GM19467 (cell line): ENCODE measurements around the gene DUS1L.

Experiments
- ATAC-seq: cut with Tn5 transposase; IDR thresholded peaks from one replicate; pipeline ENCODE4 v1.9.1; 2021; ENCODE audit warnings: mild to moderate bottlenecking, moderate library complexity; ENCODE audit not compliant: unreplicated experiment

The DUS1L gene

DNA sequence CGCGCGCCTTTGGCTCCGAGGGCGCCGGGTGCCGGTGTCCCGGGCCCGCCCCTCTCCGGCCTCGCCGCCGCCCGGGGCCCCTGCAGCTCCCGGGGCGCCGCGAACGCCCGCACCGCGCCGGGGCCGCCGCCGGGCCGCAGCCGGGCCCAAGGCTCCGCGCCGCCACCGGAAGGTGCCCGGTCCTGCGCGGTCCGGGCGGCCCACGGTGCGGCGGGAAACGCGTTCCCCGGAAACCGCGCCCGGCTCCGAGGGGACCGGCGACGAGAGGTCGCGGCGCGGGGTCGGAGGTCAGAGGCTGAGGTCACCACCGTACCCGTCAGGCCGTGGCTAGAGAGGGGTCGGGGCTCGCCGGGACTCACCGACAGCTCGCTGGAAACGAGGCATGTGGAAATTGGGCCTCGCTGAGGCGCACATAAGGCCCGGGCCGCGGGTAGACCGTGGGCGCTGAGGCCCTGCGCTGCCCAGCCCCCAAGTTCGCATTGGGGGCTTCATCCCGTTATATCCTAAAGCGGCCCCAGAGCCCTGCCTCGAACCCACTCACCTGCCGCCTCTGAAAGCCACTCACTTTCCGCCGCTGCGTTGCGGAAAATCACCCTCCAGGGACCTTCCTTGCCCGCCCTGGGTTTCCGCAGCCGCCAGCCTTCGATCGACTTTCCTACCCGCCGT is at the start of gene DUS1L:
Gene DUS1L (minus strand): TSS at position 167 of the 666 bp plus-strand sequence. CDS start 745 bp downstream, outside the sequence.
- ATAC-seq, result peak; percentile 51

DNA sequence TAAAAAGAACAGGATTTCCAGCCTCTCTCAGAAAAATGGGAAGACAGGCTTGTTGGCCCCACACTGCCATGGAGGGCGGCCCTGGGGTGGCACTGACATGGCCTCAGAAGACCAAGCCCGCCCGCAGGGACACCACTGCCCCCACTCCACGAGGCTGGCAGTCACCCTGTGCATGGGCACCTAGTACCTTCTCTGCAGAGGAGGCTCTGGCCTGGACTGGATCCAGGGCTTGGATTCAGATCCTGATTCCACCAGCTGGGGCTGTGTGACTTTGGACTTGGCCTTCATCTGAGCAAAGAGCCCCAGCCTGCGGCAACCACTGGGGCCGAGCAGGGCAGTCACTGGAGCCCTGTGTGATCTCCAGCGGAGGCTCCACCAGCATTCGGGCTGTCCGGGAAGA is 49.3 kb upstream of the DUS1L start:
- no peak for ATAC-seq

DNA sequence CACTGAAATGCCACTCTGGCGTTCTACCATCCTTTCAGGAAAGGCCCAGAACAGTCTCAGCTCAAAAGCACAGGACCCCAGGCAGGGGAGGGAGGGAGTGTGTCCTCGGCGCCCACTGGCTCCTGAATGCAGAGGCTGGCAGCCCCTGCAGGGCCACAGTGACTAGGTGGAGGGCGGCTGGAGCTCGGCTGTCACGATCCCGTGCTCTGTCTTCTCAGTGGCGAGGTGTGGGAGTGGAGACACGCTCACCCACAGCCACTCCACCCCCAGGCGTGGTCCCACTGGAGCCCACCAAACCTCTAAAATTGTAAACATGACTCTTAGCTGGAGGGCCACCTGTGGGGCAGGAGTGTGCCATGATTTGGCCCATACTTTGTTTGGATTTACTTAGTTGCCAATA is 48.8 kb upstream of the DUS1L start:
- no peak for ATAC-seq

DNA sequence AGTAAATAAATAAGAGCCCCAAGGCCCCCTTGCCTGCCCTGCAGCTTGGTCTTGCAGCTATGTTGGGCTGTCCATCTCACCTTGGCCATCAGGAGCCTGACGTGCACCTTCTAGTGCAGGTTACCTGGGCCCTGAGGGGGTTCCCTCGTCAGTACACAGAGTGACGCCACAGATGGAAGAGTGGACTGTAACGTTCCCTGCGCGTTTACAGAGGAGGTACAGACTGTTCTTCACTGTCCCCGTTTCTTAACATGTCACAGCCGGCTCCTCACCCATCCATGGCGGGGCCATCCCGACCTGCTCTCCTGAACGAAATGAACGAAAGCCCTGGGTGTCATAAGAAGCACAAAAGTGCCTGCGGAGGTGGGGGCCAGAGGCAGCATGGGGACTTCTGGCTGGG is 48.3 kb upstream of the DUS1L start:
- ATAC-seq, result no peak

DNA sequence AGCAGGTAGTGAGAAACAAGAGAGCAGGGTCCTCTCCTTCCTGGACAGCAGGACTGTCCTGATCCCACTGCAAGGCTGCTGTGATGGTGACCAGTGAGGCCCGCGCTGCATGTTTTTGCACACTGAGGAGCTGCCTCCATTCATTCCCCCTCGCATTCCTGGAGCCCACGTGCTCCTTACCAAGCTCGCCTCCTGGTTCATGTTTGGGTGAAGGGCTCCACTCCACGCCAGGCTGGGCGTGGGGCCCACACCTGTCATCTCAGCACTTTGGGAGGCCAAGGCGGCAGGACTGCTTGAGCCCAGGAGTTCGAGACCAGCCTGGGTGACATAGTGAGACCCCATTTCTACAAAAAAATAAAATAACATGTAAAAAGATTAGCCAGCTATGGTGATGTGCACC is 47.8 kb upstream of the DUS1L start:
- ATAC-seq, result no peak

DNA sequence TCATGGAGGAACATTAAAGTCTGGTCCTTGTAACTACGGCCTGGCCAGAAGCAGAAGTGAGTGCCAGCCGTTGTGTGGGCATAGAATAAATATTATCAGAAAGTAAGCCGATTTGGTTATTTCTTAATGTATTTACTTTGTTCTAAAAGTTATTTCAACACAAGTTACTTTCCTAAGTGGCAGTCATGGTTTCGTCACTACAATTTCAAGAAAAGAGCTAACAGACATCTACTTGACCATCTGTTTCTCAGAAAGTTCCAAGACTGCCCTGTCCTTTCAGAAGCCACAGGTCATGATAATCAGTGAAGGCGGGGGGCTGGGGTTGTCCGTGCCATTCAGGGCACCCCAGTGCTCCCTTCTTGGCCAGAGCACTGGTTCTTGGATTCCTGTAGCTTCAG is 47.3 kb upstream of the DUS1L start:
- ATAC-seq, result no peak

DNA sequence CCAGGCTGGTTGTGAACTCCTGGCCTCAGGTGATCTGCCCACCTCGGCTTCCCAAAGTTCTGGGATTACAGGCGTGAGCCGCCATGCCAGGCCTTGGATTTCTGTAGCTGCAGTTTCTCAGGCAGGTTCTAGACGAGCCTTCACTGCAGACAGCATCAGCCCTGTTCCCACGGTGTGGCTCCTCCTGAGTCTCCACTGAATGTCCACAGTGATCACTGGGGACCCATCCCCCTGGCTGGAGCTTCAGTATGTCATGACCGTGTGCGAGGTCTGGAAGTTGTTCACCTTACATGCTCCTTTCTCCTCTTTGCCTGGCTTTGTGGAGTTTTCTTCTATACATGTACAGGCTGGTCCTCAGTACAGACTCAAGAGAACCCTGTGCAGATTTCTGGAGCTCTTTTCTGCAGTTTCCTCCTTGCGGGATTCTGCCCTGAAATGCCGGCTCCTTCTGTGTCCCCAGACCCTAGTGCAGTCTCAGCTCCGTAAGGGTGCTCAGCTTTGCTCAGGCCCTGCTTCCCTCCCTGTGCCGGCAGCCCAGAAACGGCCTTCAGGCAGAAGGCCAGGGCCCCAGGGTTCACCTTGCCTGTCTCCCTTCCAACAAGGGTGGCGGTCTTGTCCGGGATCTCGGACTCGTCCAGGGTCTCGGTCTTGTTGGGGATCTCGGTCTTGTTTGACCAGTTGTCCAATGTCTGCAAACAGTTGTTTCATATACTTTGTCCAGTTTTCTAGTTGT is 46.7 kb upstream of the DUS1L start:
- ATAC-seq, result no peak

DNA sequence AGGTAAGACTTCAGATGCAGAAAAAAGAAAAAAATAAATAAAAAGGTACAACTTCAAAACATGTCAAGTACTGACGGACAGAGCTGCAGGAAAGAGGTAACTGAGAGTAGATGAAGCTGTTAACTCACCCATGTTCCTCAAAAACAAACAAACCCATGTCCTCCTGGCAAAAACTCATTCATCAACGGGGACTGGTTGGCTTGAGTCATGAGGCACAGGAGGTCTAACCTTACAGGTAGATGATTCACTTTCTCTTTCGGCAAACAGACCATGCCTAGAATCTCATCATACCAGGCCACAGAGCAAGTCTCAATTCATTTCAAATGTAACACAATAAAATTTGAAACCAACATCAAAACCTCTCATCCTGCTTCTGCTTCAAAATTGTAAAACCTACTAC is 44.7 kb upstream of the DUS1L start:
- no peak for ATAC-seq

DNA sequence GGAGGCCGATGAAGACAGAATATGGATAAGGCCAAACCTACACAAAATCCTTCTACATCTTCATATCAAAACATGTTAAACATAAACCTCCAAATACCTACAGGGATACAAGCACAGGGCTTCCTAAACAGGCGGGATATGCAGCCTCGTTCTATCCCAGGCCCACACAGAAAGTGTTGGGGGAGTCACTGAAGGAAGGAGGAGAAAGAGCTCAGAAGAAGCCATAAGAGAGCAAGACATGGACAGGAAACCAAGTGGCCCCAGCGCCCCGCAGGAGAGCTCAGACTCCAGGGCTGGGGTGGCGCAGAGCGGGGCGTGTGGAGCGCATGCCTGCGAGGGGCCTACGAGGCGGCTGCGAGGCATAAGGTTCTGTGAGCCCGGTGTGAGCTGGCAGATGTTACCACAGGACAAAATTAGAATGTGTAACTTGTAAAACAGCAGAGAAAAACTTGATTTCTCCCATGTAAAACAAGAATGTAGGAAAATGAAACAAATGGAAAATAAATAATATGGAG is 43.4 kb upstream of the DUS1L start:
- no peak for ATAC-seq

DNA sequence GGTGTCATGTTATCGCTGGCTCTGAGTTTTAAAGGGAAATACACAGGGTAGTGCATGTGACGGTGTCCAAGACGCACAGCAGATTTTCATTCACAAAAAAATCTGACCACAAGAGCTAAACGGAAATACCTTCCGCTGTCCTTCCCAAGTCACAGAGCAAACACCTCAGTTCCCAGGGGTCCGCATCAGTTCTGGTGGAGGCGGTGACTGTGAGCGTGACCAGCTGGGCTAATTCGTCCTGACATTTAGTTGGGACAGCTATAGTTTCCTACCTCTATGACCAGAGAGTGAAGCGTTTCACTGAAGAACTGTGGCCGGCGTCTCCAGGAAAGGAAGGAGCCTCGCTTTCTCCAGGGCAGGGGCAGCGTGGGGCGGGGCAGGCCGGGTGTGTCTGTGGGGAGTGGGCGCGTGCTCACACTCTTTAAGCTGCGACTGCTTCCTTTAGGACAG is 42.9 kb upstream of the DUS1L start:
- no peak for ATAC-seq

DNA sequence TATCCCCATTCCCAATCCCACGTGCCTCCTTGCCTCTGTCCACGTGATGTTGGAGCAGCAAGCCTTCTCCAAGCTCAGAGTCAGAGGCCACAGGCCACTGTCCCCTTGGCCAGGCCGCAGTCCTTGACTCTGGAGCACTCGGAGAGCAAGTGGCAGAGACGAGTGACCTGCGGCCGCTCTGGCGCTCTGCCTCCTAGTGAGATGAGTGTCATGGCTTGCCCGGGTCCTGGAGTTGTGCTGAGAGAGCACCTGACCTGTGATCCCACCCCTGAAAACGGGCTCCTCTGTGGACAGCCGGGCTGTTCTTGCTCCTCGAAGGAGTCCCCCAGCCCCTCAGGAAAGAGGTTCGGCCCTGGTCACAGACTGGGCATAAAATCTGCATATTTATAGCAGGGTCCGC is 42.4 kb upstream of the DUS1L start:
- ATAC-seq, result no peak

DNA sequence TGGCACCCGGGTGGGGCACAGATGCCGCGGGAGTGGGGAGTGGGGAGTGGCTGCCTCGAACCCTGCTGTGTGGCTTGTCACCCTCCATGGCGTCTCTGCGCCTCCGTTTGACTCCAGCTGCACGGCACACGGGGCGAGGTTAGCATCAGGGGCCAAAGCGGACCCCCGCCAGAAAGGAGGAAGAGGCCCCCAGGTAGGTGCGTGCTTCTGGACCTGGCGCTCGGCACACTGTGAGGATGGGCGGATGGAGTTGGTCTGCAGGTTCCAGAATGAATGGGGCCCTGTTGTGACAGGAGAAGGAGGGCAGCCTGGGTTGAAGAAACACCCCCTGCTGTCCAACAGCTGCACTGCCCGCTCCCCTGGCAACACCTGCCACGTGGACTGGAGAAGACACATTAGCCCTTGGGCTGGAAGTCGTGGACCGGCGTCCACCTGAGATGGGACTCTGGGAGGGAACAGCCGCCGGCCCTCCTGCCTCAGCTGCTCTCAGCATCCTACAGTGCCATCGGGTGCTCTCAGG is 41.8 kb upstream of the DUS1L start:
- ATAC-seq, result no peak

DNA sequence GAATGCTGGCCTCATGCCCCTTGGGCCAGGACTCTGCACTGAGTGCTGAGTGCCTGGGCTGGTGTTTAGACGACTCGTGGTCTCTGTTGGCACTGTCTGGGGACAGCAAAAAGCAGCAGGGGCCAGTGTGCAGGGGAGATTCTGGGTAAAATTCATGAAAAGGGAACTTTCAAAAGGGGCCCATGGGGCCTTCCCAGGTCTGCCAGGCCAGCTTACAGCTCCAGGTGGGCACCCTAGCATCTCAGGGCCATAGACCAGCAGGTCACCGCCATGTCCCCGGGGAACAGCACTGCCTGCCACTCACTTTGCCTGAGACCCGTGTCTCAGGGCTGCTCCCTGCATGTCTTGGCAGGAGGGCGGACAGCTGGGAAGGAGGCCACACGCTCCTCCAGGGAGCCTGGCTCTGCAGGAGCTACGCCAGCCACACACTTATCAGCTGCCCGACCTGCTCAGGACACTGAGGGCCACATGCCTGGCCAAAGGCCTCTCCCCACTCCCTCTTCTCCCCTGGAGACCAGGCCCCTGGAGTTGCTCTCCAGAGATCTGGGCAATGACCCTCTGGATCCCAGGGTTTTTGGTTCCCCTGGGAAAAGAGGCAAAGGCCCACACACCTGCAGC is 41.2 kb upstream of the DUS1L start:
- peak; percentile 20 for ATAC-seq

DNA sequence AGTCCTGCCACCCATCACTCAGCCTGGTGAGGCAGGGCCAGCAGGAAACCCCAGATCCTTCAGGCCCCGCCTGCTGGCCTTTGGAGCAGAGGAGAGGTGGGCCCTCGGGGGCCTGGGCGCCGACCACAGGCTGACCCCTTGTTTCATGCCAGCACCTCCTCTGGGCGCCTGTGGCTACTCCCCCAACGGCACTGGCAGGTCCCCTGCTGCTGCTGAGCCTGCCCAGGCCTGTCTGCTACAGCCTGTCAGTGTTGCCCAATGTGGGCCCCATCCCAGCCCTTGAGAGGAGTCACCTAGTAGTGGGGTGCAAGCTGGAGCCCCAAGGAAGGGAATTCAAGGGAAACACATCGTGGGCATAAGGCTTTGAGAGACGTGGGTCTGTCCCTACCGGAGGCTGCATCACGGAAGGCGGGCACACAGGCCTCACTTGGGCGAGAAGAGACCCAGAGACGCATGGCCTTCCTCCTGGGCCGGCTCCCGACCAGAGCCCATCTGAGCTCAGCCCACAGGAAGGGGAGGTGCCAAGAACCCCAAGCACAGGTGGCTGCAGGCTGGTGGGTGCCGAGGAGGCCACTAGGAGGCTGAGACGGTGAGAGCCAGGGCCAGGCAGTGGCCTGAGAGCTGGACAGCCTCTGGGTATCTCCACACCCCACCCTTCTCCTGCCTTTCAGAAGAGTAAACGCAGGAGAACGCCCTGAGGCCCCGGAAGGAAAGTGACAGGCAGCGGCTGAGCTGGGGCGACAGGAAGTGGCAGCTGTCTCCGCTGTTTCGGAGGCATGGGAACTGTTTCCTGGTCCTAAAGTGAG is 40.5 kb upstream of the DUS1L start:
- ATAC-seq, result peak; percentile 74

DNA sequence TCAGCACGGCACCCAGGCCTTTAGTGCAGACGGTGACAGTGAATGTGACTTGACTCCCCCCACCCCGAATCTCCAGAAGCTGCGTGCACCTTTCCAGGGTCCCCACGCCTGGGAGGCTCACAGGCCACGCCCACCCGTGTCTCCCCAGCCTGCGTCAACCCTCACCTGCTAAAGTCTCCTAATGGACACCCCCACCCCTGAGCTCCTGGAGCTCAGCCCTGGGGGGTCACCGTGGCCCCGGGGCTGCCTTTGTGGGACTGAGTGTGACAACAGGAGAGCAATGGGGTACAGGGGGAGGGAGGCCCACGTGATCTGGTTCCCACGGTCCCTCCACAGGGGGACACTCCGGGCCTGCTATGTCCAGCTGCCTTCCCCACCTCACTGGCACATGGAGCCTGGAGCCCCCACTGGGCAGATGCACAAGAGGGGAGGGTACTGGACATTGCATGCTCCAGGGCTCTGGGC is 39.8 kb upstream of the DUS1L start:
- ATAC-seq, result no peak

DNA sequence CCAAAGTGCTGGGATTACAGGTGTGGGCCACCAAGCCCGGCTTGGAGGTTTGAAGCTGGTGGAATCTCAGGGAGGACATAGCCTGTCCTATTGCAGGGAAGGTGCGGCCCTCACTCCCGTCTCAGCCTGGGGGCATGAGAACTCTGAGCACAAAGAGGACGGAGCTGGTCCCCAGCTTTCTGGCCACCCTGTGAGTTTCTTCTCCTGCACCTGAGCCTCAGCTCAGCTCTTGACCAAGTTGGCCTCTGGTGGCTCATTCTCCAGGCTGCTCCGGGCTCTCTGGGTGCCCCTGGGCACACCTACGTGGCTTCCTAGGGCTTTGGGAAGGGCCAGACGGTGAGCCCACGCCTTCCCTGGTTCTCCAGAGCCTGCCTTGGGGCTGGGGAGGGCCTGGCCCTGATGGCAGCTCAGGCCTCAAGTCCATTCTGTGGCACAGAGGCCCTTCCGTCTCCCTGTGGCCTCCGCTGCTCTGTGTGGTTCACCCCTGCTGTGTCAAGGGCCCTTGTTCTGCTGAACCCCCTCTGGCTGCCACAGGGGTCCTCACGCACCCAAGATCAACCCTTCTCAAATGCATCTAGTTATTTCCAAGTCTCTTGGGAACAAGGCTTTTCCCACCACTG is 39.3 kb upstream of the DUS1L start:
- ATAC-seq, result no peak

DNA sequence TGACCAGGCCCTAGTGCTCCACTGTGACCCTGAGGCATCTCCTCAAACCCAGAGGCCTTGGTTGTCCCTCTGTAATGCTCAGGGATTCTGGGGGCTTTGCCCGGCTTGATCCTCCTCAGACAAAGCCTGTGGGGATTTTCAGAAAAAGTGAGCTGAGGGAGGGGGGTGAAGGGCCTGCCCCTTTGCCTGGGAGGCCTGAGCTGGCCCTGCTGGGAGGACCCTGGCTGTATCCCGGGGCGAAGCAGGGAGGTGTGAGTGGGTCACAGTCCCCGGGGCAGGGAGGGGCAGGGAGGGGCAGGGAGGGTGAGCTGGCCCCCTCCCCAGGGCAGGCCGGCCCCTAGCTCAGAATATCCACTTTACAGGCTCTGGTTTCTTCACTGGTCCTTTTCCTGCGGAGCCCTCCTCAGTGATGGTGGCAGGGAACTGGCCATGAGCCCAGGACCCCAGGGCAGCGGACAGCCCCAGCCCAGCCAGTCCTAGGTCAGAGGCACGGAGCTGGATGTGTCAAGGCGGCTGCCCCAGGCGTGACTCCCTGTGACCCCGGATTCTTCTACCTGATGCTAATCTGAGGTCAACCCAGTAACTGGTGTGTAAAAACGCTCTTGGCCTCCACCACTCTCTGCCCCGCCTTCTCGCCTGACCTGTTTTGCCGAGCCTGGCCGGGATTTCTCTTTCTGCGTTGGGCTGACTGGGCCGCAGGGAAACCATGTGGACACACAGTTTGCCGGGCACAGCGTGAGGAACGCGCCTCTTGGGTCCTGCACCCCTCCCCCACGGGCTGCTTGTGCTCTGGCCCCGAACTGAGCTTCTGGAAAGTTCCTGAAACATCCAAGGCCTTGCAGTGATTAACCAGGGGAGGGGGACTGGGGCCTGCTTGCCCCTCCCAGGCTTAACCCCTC is 38.2 kb upstream of the DUS1L start:
- no peak for ATAC-seq

DNA sequence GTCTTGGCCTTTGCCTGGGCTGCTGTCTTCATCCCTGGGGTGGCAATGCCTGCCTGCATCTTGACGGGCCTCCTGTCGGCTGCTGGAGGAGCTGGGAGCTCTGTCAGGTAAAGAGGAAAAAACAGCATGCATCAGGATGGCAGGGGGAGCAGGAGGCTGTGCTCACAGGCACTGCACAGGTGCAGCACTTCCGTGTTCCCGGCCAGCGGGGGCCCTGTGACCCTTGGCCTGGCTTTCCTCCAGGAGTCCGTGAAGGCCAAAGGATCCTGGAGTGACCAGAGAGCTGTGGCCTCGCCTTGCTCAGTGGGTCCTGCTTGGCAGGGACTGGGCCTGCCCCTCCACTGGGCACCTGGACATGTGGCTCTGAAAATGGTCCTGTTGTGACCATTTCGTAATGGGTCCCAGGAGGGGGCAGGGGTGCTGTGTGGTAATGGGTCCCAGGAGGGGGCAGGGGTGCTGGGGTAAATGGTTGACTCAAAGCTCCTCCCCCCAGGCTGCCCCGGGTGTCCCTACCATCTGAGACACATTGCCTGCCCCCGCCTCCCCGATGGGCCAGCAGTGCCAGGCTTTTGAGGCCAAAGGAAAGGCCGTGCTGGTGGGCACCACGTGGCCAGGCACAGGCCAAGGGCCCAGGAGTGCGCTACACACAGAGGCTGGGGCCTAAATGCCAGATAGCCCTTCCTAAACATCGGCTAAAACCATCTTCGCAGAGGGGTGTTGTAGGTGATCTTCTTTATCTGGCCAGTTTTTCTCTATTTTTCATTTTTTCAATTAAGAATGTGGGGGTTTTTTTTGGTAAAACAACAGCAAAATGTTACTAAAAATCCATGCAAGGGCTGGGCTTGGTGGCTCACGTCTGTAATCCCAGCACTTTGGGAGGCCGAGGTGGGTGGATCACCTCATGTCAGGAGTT is 36.4 kb upstream of the DUS1L start:
- ATAC-seq, result no peak
